GM18505 (cell line): Measurements from ENCODE around the gene ZNF664.
A peak's percentile ranks its signal among the peaks of the same experiment; 100 is the strongest.

Experiments used
- ATAC-seq: cut with Tn5 transposase; IDR thresholded peaks from one replicate; pipeline ENCODE4 v1.9.1; 2021; ENCODE audit not compliant: unreplicated experiment
- POLR2A ChIP-seq: IDR thresholded peaks from 4 replicates; pipeline ENCODE4 v1.6.1; 2011; ENCODE audit warnings: borderline replicate concordance; ENCODE audit not compliant: insufficient read depth, insufficient read length; ENCODE audit errors: extremely low read depth

ZNF664 gene

DNA sequence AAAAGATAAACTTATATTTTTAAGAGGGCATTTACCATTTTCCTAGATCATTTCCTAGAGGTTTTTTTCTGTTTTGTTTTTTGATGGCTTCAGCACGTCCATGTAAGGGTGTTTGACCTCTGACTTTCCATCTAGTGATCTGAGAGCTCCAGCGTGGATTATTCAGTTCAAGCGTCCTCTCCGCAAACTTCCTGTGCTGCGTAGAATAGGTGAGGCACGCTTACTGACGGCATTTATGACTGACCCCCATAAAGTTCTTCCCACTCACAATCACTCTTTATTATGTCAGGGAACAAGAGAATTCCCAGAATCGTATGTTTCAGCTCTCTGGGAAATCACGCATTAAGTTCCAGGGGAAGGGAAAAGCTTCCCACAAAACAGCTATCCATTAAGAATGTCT is 16.8 kb upstream of the ZNF664 start:
- no peak for TF ChIP-seq POLR2A
- ATAC-seq: no peak

DNA sequence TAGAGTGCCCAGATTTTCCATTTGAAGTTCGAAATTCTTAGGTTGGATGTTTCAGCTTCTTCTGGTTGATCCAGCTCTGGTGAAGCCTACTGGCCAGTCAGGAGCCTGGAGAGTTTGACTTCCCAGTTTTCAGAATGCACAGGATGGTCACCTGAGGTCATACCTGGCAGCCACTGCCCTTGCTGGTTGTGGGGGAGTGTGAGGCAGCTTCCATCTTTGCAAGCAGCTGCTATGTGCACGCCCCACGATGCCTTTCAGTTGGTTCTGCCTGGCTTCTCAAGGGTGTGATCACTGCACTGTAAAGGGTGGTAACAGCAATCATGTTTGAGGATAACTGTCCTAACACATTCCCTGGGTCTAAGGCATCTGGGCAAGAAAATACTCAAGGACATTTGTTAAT is 15.8 kb upstream of the ZNF664 start:
- no peak for ATAC-seq
- TF ChIP-seq POLR2A: no peak

DNA sequence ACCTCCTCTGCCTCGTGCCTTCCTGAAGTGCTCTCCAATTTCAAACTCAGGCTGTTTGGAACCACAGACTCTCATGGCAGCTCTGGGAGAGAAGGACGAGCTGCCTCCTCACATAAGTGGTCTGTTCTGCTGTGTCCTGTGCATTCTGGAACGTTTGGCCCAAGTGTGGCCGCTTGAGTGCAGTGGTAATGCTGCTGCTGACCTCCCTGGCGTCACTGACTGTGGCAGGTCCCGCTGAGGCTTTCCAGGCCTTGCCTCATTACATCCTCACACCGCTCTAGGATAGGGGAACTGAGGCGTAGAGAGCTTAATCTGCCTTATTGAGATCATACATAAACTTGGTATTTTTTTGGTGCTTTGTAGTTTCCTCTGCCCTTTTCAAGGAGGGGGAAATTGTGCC is 14.6 kb upstream of the ZNF664 start:
- TF ChIP-seq POLR2A: no peak
- no peak for ATAC-seq

DNA sequence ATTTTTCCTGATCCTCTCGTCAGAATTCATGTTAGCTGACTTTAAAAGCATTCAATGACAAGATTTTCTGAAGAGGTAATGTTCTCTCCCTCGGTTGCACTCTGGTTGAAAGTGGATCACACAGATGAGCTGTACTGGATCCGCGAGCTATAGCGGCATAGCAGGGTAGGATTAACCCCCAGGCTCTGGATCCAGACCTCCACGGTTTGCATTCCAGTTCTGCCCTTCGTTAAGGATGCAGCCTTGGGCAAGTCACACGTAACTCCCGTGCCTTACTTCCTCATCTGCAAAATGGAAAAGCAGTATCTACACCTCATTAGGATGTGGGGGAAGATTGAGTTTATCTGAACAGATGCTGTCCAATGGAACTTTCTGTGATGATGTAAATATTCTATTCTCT is 14.1 kb upstream of the ZNF664 start:
- ATAC-seq: no peak
- TF ChIP-seq POLR2A: no peak

DNA sequence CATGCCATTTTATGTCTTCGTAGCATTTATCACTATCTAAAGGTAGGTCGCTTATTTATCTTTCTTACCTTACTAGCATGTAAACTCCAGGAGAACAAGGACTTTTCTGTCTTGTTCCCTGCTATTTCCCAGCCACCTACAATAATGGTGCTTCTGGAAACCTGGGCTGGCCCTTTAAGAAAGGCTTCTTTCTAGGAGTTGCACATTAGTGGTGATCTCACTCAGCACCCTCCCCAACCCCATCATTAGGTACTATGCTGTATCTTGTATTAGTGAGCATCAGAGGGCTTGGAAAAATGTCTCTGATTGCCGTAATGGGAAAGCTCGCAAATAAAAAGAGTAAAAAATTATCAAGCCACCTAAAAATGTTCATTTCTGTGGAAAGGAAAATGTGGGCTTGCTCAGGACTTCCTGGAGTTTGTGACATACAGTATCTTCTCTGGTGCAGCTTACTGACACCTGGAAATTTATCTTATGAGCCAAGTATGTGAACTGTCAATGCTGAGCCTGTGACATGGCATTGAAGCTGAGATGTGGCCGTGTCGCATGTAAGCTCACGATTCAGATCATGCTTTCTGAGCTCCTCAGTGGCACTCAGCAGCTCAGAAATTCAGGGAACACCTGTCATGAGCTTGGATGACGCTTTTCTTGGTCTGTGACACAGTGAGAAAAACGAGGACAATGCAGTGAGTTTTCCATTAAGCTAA is 12.8 kb upstream of the ZNF664 start:
- no peak for TF ChIP-seq POLR2A
- ATAC-seq: no peak

DNA sequence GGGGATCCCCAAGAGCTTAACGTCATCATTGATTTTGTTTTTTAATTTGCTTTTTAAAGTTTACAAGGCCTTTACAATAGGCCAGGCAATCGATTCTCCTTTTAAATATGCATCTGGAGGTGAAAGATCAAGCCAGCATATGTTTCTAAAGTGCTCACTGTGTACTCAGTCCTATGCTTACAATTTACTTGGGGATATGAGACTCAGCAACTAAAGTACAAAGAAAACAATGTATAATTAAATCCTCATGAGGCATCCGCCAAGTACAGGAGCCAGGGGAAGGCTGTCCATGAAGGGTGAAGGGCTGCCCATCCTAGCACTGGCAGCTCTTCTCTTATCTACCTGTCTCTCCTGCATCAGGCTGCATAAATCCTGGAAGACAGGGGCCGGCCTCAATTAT is 12.2 kb upstream of the ZNF664 start:
- TF ChIP-seq POLR2A: no peak
- ATAC-seq: no peak

DNA sequence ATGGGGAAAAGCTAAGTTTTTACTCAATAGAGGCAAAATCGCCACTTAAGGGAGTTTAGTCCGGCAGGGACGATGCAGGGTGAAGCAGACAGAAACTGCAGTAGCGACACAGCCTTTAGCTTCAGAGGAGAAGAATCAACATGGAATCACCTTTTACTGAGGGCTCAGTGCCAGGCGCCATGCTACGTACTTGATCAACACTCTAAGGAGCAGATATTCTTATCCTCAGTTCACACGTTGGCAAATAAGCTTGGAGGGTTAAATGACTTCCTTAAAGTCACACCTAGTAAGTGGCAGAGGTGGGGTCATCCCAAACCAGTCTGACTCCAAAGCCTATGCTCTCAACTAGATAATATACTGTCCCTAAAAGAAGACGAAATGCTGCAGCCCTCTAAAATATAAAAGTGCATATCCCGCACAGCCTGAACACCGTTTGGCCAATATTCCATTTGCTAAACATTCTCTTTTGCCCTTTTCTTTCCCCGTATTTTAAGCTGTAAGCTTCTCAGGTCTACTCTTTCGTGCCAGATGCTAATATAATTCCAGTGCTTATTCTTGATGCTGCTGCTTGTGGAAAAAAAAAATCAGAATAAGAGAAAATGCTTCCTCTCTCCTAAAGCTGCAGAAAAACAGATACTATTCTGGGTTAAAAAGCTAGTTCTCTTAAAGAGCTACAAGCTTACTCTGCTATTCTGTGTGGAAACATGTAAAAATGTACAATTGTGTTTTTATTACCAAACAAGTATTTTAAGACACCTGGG is 11.2 kb upstream of the ZNF664 start:
- TF ChIP-seq POLR2A: no peak
- ATAC-seq: no peak

DNA sequence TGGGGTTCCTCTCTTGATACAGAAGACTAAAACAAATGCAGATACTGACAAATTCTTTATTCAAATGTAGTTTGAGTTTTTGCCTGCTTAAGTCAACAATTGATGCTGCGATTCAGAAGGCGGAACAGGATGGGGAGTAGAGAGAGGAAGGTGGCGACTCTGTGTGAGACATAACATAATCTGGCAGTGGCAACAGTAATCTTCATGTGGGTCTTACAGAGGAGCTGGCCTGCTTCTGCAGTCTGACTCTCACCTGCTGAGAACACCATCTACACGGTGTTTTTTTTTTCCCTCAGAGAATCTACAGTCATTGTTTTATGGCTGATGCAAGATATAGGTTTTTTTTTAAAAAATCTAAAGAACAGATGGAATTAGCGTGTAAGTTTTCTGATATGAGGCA is 10.5 kb upstream of the ZNF664 start:
- ATAC-seq: no peak
- no peak for TF ChIP-seq POLR2A

DNA sequence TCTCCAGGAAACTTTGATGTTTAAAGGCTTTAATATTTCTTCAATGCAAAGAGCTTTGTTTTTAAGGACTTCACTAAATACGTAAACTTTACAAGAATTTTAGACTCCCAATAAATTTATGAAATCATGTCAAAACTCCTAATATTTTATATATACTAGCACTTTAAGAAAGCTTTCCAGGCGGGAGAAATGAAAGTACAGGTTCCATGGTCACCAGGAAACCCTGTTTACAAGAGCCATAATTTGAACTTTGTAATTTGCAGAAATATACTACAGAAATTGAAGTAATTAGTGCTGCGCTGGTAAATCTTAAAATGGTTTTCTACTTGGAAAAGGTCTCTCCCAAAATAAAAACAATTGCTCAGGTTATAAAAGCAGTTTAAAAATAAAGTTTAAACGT is 9.2 kb upstream of the ZNF664 start:
- no peak for TF ChIP-seq POLR2A
- ATAC-seq: no peak

DNA sequence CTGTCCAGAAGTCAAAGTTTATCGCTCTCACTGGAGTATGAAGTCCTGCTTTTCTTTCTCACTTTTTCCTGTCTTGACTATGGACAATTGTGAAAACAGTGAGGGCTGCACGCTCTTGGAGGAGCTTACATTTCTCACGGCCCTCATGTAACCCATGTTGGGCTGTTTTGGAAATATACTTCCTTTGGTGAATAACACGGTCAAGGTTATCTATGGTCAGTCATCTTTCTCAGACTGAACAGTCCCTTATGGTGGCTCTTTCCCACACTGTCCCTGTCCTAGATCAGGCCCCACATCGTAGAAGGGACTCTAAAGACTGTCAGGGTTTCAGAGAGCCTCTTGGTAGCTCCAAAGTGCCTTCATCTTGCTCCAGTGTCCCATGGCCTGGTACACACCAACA is 7.6 kb upstream of the ZNF664 start:
- TF ChIP-seq POLR2A: no peak
- no peak for ATAC-seq

DNA sequence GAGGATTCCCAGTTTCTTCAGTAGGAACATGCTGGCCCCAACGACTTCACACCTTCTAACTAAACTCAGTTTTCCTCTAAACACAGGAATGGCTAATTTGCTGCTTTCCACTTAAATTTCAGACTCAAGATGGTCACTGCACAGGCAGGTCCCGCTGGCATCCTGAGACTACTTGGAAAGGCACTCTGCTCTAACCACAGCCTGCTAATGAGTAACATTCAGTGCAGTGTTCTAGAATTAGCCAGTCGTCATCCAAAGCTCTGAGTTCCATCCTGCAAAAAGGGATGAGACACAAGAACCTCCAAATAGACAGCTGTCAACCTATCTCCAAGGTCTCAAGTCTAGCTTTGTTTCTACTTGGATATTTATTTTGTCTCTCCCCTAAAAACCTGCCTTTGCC is 6.4 kb upstream of the ZNF664 start:
- no peak for ATAC-seq
- no peak for TF ChIP-seq POLR2A

DNA sequence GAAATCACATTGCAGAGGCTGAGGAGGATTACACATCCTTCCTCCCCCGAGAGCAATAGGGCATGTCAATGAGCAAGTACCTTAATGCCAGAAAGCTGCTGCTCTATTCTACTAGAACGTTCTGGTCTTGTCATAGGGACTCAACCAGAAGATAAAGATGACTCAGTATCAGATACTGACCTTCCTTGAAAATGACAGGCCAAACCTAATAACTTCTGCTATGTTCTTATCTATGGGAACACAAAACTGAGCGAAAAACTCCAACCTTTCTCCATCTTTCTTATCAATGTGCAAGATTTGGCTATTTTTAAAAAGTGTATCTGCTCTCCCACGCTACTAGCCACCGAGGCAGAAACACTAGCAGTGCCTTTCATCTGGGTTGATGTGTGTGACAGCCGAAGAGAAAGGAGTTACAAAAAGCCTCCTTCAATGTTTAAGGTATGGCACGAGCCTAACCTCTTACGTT is 5.9 kb upstream of the ZNF664 start:
- TF ChIP-seq POLR2A: no peak
- ATAC-seq: no peak

DNA sequence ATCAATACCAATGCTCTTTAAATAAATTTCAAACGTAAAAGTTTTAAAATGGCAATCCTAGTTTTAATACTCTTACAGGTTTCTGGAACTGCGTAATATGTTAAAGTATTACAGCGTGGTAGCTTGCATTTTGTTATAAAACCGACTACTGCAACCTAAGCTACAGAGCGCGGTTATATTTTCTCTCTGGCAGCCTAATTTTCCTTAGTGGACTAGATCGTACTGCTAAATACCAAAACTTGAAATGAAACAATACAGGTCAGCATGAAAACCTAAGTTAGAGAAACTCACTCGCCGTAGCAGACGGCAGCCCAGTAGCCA is 1.6 kb upstream of the ZNF664 start:
- no peak for ATAC-seq
- TF ChIP-seq POLR2A: no peak

DNA sequence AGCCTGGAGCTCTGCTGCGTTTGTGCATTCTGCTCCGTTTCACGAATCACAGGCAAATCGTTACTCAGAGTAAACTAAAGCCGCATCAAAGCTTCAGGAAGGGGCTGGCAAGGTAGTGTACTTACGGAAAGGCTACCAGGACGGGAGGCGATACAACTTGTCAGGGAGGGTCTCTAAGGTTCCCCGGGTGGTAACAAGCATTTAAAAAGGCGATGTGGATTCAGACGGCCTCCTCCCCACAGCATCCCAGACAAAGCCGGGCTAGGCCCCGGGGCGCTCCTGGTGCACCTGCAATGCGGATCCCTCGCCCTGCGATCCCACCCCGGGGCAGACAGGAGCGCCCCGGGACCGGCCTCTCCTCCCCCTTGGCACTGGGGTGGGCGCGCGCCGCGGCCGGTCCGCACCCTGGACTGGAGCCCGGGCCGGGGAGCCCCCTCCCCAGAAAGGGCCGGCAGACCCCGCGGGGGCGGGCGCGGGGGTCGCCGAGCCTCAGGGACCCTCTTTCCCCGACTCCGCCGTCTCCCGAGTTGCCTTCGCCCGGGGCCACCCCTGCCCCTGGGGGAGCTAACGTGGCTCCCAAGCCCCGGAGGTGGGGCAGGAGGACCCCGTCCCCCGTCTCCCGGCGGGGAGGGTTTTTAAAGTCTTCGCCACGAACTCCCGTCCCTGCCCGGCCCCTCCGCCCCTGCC is 1.1 kb upstream of the ZNF664 start:
- TF ChIP-seq POLR2A: no peak
- peak; percentile 8 for ATAC-seq
